HG03108 (cell line): ENCODE results near the gene KIFC1.

ENCODE experiments used
- ATAC-seq: cut with Tn5 transposase; IDR thresholded peaks from one replicate; pipeline ENCODE4 v1.9.1; 2021; ENCODE audit warnings: moderate library complexity; ENCODE audit not compliant: unreplicated experiment

The KIFC1 gene

DNA sequence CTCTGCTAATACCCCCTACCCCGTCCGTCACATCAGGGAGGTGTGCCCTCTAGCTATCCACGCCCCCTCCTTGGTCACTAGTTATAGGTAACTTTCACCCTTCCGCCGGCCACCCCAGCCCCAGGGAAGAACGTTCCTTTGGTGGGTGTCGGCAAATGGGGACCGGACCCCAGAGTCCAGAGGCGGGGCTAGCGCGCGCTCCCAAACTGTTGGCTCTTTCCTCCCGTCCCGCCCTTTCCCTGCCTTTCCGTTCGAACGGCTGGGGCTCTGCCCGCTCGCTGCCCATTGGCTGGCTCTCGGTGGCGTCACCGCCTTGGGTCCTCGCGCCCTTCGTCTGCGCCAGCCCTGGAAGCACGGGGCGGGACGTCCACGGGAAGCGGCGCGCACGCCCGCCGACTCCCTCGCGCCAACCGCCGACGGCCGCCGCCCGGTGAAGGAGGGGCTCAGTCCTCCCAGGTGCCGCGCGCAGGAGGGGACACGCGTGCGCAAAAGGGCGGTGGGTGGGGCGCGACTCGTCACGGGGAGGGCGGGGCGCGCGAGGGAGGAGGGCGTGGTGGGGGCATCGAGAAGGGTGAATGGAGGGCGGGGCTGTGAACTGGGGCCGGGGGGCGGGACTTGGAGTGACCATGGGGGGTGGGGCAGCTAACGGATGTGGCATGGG, 18.6 kb downstream of the KIFC1 start:
- ATAC-seq = peak; percentile 77

DNA sequence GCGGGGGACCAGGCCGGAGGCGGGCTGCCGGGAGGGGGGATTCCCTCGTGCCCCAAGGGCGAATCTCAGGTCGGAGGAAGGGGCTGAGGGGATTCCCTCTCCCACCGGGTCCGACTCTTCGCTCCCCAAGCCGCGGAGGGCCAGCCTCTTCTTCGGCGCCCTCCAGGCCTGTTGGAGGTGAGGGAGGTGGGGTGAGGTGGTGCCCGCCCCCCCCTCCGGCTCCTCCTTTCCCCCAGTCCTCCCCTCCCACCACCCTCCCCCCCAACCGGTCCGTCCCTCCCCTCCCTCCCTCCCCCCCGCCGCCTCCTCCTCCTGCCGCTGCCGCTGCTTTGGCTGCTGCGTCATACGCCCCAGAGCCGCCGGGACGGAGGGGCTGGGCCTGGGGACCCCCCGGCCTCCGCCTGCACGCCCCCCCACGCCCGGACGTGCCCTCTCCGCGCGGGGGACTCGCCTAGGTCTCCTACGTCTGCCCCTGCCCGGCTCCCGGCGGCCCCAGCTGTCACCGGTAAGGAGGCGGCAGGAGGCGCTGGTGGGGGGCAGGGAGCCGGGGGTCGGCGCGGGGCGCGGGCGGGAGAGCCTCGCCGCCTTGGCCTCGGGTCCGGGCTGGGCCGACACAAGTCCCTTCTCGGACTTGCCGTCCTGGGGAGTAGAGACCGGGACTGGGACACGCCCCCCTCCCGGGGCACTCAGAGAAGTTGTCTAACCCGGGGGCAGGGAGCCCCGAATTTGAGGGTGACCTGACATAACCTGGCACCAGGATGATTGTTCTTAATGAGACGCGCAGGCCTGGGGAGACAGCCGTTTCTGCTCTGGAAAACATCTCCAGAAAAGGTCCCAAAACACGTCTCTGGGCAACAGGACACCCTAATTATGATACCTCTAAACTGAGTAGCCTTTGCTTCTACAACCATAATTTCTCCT, 19.3 kb downstream of the KIFC1 start, which contains the start of gene PHF1:
PHF1 (plus strand) TSS at position 304 of the 921 bp plus-strand sequence. CDS start 1,250 bp downstream, outside the sequence.
- ATAC-seq = peak; percentile 27

DNA sequence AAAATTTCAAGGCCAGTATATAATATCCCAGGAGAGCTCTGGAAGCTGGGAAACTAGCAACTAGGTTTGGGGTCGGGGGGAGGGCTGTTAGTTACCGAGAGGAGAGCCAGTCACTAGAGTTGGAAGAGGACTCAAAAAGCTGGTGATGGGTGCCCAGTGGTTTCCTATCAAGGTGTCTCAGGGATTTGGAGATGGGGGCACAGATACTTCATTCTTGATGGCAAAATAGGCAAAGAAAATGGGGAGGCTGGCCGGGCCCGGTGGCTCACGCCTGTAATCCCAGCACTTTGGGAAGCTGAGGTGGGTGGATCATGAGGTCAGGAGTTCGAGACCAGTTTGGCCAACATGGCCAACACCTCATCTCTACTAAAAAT, 20.0 kb downstream of the KIFC1 start:
- ATAC-seq = no peak

DNA sequence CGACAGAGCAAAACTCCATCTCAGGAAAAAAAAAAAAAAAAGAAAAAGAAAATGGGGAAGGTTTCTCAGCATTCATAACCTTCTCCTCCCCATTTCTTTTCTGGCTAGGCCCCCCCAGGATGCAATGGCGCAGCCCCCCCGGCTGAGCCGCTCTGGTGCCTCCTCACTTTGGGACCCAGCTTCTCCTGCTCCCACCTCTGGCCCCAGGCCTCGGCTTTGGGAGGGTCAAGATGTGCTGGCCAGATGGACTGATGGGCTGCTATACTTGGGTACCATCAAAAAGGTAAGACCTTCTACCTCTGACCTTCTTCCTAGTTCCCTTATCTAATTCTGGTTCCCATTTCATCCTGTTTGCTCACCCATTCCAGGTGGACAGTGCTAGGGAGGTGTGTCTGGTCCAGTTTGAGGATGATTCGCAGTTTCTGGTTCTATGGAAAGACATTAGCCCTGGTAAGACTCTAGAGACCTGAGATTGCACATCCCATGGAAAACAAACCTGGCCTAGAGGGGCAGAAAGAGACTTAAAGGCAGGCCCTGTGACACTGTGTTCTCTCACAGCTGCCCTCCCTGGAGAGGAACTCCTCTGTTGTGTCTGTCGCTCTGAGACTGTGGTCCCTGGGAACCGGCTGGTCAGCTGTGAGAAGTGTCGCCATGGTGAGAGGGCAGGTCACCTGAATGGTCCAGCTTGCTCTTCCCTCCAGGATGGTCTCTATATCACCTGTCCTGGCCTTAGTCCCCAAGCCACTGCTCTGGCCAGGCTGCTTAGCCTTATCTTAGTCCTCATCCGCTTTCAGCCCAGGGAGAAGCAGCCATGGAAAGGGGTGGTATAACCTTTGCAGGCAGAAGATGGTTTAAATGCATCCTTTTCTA, 20.8 kb downstream of the KIFC1 start:
- no peak for ATAC-seq

DNA sequence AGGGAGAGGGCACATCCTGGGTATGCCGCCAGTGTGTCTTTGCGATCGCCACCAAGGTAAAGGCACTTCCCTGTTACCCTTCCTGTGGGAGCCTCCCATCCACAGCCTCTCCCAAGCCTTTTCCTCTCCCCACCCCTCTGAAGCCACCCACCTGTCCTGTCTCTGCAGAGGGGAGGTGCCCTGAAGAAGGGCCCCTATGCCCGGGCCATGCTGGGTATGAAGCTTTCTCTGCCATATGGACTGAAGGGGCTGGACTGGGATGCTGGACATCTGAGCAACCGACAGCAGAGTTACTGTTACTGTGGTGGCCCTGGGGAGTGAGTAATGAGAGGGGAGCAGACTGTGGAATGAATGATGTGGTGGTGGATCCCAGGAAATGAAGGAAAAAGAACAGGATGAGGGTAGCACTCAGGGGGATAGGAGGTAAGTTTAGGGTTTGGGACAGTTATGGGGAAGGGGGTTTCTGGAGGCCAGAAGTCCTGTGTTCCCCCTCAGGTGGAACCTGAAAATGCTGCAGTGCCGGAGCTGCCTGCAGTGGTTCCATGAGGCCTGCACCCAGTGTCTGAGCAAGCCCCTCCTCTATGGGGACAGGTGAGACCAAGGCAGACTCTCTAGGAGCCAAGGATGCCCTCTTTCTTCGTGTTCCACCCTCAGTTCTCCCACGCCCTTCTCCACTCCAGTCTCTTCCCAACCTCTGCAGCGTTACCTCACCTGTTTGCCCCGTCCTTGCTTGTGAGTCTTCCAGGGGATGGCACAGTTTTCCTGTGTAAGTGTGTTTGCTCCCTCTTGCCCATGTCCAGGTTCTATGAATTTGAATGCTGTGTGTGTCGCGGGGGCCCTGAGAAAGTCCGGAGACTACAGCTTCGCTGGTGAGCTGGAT, 21.9 kb downstream of the KIFC1 start:
- ATAC-seq = no peak

DNA sequence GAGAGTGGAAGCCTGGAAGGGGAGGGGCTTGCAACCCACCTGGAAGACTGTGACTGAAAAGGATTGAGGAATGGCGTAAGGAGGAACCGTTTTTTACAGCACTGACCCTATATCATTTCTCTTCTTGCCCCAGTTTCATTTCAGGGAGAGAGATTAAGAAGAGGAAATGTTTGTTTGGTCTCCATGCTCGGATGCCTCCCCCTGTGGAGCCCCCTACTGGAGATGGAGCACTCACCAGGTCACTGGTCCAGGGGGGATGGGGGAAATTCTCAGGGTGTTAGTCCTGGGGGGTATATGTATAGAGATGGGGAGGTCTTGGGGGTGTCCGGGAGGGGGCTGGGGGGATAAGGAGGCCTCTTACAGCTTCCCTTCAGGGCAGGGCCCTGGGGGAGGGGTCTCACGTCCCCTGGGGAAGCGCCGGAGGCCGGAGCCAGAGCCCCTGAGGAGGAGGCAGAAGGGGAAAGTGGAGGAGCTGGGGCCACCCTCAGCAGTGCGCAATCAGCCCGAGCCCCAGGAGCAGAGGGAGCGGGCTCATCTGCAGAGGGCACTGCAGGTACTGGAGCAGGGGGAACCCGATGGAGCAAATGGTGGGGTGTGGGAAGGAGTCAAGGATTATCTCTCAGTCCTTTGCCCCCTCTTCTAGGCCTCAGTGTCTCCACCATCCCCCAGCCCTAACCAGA, 23.1 kb downstream of the KIFC1 start:
- ATAC-seq = no peak

DNA sequence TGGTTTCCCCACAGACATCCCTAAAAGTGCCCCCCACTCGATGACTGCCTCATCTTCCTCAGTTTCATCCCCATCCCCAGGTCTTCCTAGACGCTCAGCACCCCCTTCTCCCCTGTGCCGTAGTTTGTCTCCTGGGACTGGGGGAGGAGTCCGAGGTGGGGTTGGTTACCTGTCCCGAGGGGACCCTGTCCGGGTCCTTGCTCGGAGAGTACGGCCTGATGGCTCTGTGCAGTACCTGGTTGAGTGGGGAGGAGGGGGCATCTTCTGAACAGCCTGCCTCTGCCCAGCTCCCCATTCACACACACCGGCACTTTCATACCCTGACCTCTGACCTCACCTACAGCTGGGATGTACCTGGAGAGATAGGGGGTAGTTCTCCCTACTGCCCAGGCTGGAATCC, 24.2 kb downstream of the KIFC1 start:
- ATAC-seq = no peak

DNA sequence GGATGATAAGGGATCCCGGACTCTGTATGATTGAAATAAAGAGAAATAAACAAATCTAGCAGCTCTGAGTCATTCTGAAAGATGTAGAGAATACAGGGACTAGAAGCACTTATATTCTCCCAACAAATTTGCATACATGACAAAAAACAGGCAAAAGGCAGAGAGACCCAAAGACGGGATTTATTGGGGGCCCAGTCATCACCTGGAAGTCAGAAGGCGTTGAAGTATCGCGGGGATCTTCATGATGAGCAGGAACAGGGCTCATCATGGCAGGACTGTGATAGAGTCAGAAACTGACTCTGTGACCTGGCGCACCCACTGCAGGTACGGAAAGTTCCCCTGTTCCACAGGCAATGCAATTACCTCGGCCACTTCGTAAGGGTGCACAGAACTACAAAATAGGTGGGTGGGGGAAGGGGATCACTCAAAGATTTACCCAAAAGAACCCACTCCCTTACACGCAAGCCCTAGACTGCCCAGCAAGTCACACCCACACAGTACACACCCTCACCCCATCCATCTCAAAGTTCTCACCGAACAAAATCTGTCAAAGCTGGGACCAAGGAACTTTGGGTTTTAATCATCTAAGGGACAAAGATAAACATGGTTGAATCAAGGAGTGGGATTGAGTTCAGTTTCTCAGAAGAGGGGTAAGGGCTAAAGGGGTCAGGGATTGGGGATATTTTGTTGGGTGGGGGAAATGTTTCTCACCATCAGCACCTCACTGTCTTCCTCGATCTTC, 24.9 kb downstream of the KIFC1 start:
- ATAC-seq = no peak

DNA sequence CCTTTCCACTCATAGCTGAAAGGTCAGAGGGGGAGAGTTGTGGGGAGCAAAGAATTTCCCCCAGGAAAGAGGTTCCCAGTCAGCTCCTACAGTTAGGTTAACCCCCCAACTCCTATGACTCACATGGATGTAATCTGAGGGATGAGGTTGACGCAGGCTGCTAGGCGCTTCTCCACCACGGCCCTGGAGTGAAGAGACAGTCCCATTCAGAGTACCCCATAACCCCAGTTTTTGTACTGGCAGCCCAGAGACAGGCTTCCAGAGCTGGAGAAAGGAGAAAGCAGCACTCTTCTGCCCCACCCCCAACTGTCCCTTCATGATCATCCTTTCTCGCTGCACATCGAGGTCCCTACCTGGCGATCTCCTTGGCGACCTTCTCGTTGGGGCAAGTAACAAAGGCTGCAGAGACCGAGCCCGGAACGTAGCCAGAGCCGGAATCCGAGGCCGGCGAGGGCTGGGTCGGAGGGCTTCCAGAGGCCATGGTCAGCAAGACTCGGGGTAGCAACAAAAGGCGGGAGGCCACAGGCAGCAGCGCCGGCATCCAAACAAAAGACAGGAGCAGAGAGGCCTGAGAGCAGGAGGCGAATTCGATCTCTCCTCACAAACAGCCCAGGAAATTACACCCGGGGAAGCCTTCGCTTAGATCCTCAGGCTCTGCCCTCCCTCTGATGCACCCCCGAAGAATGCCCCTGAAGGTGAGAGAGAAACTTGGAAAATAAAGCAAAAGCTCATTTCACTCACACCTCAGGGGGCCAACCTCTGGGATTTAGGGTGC, 25.7 kb downstream of the KIFC1 start:
- ATAC-seq = no peak

DNA sequence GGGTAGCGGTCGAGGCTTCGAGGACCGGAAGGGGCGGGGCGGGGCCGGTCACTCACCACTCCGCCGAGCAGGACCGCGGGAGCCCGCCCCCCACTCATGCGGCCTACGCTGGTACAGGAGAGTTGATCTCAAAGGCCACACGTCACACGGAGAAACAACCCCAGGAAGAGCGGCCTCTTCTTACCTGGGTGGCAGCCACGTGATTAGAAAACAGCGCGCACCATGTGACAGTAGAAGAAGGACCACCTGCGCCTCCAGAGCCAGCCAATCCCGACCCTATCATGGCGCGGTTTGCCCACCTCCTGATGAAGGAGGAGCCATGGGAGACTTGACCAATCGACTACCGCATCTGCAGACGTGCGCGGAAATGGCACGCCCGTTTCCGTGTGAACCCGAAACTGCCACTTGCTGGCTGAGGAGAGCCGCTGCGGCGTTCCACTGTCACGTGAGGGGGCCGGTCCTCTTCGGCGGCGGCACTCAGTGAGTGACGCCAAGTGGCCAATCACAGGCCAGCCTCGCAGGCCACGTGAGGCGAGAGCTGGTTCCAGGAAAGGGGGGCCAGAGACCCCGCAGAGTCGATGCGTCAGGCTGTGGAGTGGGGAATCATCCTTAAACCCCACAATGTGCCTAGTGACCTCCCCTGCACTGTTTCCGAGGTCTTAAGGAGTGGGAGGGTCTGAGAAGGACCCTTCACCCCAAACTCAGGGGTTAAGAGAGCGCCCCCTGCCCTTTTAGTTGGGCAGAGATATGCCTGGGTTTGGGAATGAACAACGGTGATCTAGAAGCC, 26.5 kb downstream of the KIFC1 start, which contains the start of gene CUTA:
CUTA (minus strand) TSS at position 205 of the 787 bp plus-strand sequence; CDS start at position 98, 107 bp downstream.
- peak; percentile 84 for ATAC-seq

DNA sequence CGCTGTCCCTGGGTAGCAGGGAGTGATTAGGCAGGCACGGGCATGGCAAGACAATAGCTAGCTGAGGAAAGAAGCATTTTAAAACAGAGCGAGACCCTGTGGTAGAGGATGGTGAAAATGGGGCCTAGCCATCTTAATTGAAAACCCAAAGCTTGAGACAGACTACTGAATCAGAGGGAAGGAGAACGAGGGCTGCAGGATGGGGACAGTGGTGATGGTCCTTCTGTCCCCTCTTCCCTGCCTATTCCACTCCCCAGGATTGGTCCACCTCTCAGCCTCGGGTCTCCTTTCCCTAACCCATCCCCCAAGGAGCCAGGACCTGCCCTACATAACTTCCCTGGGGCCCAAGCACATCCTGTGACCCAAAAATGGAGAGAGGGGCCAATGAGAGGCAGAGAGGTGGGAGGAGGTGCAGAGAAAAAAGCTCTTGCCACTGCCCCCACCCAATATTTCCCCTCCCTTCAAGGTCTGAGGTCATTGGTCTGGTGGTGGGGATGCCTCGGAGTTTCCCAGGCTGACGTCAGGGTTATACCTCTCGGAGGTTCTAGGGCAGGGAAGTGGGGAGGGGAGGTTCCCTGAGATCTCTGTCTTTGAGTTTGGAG, 27.2 kb downstream of the KIFC1 start:
- no peak for ATAC-seq

DNA sequence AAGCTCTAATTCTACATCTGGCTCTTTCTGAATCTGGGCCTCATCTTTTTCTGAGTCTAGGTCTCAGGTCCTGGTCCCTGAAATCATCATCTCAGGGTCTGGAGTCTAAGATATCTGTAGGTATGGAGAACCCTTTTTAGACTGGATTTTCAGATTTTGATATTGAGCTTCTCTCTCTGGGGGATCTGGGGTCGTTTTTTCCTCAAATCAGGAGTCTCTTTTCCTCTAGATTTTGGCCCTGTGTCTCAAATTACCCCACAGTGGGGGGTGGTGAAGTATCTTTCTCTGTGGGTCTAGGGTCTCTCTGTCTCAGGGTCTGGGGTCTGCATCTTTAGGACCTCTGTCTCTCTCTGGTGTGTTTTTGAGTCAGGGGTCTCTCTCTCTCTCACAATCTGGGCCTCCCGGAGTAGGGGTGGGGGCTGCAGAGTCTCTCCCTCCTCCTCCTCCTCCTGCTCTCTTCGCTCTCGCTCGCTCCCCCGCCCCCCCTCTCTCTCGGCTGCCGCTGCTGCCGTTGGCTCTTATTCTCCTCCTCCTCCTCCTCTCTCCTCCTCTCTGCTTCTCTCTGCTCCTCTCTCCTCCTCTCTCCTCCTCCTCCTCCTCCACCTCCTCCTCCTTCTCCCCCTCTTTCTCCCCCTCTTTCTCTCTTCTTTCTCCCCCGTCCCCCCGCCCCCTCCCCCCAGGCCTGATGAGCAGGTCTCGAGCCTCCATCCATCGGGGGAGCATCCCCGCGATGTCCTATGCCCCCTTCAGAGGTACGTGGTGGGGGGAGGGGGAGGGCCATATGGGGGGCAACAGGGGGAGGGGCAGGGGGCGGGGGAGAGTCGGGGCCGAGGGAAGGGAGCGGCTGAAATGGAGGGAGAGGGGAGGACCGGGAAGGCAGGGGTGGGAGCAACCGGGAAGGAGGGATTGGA, 28.2 kb downstream of the KIFC1 start, which contains the start of gene SYNGAP1:
SYNGAP1 (plus strand) TSS at position 486 of the 911 bp plus-strand sequence; CDS start at position 686, 200 bp downstream.
- ATAC-seq = no peak

DNA sequence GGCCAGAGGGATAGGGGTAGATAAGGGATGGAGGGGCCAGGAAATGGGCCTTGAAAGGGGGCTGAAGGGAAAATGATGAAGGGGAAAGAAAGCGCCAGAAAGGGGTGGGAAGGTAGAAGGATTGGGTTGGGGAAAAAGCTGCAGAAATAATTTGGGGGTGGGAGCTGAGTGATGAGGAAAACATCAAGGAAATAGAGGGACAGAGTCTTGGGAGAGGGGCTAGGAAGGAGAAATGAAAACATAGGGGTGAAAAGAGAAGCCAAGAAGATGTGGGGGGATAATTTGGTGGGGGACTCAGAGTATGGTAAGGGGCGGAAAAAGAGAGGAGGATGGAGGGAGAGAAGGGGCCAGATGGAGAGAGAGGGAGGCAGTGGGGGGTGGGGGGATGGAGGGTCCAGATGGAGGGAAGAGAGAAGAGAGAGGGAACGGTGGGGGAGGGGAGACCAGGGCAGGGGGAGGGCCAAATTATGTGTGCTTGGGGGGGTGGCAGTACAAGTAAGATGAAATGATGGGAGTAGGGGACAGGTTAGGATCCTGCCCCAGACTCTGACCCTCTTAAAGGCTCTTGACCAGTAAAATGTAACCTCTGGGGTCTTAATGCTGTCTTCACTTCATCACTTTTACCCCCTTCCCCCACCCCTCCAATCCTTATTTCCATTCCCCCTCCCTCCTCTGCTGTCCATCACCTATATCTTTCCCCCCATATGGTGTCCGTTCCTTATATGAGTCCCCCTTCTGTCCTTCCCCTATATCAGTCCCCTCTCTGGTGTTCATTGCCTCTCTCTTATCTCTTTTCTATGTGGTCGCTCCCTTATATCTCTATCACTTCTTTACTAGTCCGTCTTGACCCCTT, 29.1 kb downstream of the KIFC1 start:
- no peak for ATAC-seq

DNA sequence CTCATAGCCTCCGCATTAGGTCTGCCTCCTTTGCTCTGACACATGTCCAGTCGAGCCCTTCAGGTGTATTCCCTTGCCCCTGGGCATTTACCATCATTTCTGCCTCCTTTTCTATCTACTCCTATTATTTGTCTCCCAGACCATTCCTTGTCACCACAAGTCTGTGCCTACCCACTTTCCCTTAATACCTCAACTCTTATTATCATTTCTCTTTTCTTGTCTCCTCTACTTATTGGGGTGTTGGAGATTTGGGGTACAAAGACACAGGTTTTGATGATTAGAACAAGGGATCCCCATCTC, 29.7 kb downstream of the KIFC1 start:
- no peak for ATAC-seq

DNA sequence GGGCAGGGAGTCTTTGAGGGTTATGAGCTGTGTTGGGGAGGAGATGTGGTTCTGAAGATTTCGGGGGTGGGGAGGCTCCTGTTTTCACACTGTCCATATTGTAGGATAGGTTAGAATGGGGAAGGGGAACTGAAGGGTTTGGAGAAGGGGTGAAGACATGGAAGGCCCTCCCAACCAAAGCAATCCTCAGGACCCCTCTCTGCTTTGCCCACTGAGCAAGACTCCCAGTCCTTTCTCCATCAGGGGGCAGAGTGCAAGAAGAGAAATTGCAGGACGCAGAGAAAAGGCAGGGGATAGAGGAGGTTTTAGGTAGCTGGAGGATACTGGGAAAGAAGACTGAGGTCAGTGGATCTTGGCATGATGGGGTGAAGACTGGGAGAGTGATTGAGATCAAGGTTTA, 32.2 kb downstream of the KIFC1 start:
- no peak for ATAC-seq
